A549 (cell line): ENCODE measurements around the gene NUDT16. TPM values are rescaled to one million over a fixed set of nuclear protein-coding genes. Genes with fewer than 3 reads are reported as not detected.

ENCODE experiments used
- ATAC-seq, 2 experiments: fragments of 200-7000 bp in 1 of 2; fragments of >200 bp in 1 of 2; cut with Nextera tagmentation in 1 of 2; cut with Tn5 transposase in 1 of 2; 3 replicates each; pipeline versions ENCODE4 v1.8.0 to v1.9.1; 2018 to 2020; ENCODE audit warnings: mild to moderate bottlenecking in 1 of 2, moderate library complexity in 1 of 2
- CTCF ChIA-PET: fragments of 300-600 bp; sonication (Branson Sonifier 250); formaldehyde crosslinking; extraction: SDS; loops from one replicate; lab custom pipeline; 2021; ENCODE audit warnings: antibody characterized with exemption, inconsistent platforms; lab: Yijun Ruan, JAX
- POLR2A ChIA-PET: fragments of 350-600 bp; formaldehyde crosslinking; extraction: SDS; loops from one replicate; lab custom pipeline; 2021; ENCODE audit warnings: antibody characterized with exemption, inconsistent platforms; lab: Yijun Ruan, JAX
- DNase-seq, 2 experiments: peaks; one replicate each; pipeline versions ENCODE4 v3.0.0 to v3.0.0-alpha.2; 2011 to 2016; ENCODE audit warnings: low read depth in 1 of 2, low spot score in 1 of 2
- FAIRE-seq: peaks from 2 replicates; lab custom pipeline; 2011; peaks lifted over from hg19 to GRCh38; lab: Jason Lieb, UNC
- H3K27ac ChIP-seq, 2 experiments: fragments of >200 bp; sonication (Bioruptor Twin); formaldehyde crosslinking; 3 replicates each; pipeline ENCODE4 v1.5.1; 2016 to 2017
- H3K4me1 ChIP-seq: fragments of >200 bp; sonication (Bioruptor Twin); formaldehyde crosslinking; 3 replicates; pipeline ENCODE4 v1.6.1; 2016
- H3K4me2 ChIP-seq: fragments of >200 bp; sonication (Bioruptor Twin); formaldehyde crosslinking; 3 replicates; pipeline ENCODE4 v1.6.1; 2016
- H3K4me3 ChIP-seq: fragments of >200 bp; sonication (Bioruptor Twin); formaldehyde crosslinking; 3 replicates; pipeline ENCODE4 v1.5.1; 2016
- H3K9me3 ChIP-seq: fragments of >200 bp; sonication (Bioruptor Twin); formaldehyde crosslinking; 3 replicates; pipeline ENCODE4 v1.6.1; 2016
- ATOH8 ChIP-seq: fragments of 250-450 bp; sonication (Bioruptor Pico); IDR thresholded peaks from 2 replicates; pipeline ENCODE4 v1.5.0; 2020; ENCODE audit warnings: low read depth, mild to moderate bottlenecking, moderate library complexity
- CHD4 ChIP-seq: fragments of 200-600 bp; sonication (generic); IDR thresholded peaks from 2 replicates; pipeline ENCODE4 v1.6.1; 2016; ENCODE audit warnings: antibody characterized with exemption, mild to moderate bottlenecking, borderline replicate concordance
- CTCF ChIP-seq: fragments of >200 bp; sonication (Bioruptor Twin); formaldehyde crosslinking; IDR thresholded peaks from 3 replicates; pipeline ENCODE4 v1.5.1; 2016
- E2F6 ChIP-seq: IDR thresholded peaks from 2 replicates; pipeline ENCODE4 v1.6.1; 2012; ENCODE audit warnings: low read depth, borderline replicate concordance
- EHF ChIP-seq: fragments of 250-450 bp; sonication (Bioruptor Pico); IDR thresholded peaks from 2 replicates; pipeline ENCODE4 v1.5.0; 2020; ENCODE audit warnings: mild to moderate bottlenecking
- EHMT2 ChIP-seq: fragments of 200-600 bp; sonication (generic); IDR thresholded peaks from 2 replicates; pipeline ENCODE4 v1.6.1; 2016; ENCODE audit warnings: antibody characterized with exemption, low read depth, mild to moderate bottlenecking, moderate library complexity
- ESRRA ChIP-seq: fragments of 150-350 bp; IDR thresholded peaks from 2 replicates; pipeline ENCODE4 v1.6.1; 2014; ENCODE audit warnings: mild to moderate bottlenecking, low read length, borderline replicate concordance
- FOSB ChIP-seq: fragments of 250-450 bp; sonication (Bioruptor Pico); IDR thresholded peaks from 2 replicates; pipeline ENCODE4 v1.5.0; 2020; ENCODE audit warnings: mild to moderate bottlenecking, moderate library complexity
- FOXS1 ChIP-seq: fragments of 250-450 bp; sonication (Bioruptor Pico); IDR thresholded peaks from 2 replicates; pipeline ENCODE4 v1.5.0; 2020; ENCODE audit warnings: mild to moderate bottlenecking, moderate library complexity
- GATA3 ChIP-seq: IDR thresholded peaks from 2 replicates; pipeline ENCODE4 v1.6.1; 2012; ENCODE audit warnings: borderline replicate concordance
- HES2 ChIP-seq: fragments of >200 bp; sonication (Bioruptor Twin); formaldehyde crosslinking; IDR thresholded peaks from 2 replicates; pipeline ENCODE4 v1.6.1; 2016
- HOXA7 ChIP-seq: fragments of 250-450 bp; sonication (Bioruptor Pico); IDR thresholded peaks from 2 replicates; pipeline ENCODE4 v1.5.0; 2020; ENCODE audit warnings: mild to moderate bottlenecking, moderate library complexity
- KDM5A ChIP-seq: fragments of 200-600 bp; sonication (generic); IDR thresholded peaks from 2 replicates; pipeline ENCODE4 v1.6.1; 2016; ENCODE audit warnings: antibody characterized with exemption, mild to moderate bottlenecking
- MAFK ChIP-seq: fragments of 450-650 bp; IDR thresholded peaks from 2 replicates; pipeline ENCODE4 v1.6.1; 2014; ENCODE audit not compliant: partially characterized antibody
- NFE2L2 ChIP-seq: fragments of 150-350 bp; conservative IDR thresholded peaks from 2 replicates; pipeline ENCODE4 v1.6.1; 2014; ENCODE audit warnings: low read length
- PBX3 ChIP-seq: IDR thresholded peaks from 2 replicates; pipeline ENCODE4 v1.6.1; 2012
- REST ChIP-seq: fragments of 200-600 bp; sonication (generic); IDR thresholded peaks from 2 replicates; pipeline ENCODE4 v1.6.1; 2016; ENCODE audit warnings: antibody characterized with exemption, mild to moderate bottlenecking, moderate library complexity
- RFX5 ChIP-seq: fragments of 450-650 bp; IDR thresholded peaks from 2 replicates; pipeline ENCODE4 v1.7.1; 2014; ENCODE audit warnings: antibody characterized with exemption, mild to moderate bottlenecking, moderate library complexity
- RNF2 ChIP-seq: fragments of 200-600 bp; sonication (generic); IDR thresholded peaks from 2 replicates; pipeline ENCODE4 v1.6.1; 2016; ENCODE audit warnings: low read depth, mild to moderate bottlenecking, antibody characterized with exemption, moderate library complexity, borderline replicate concordance
- SMC3 ChIP-seq: fragments of >200 bp; sonication (Bioruptor Twin); formaldehyde crosslinking; IDR thresholded peaks from 3 replicates; pipeline ENCODE4 v1.6.1; 2018; ENCODE audit warnings: inconsistent platforms
- SREBF2 ChIP-seq: fragments of 450-650 bp; IDR thresholded peaks from 2 replicates; pipeline ENCODE4 v1.6.1; 2014; ENCODE audit warnings: mild to moderate bottlenecking, moderate library complexity
- TFCP2L1 ChIP-seq: fragments of 250-450 bp; sonication (Bioruptor Pico); IDR thresholded peaks from 2 replicates; pipeline ENCODE4 v1.5.0; 2021; ENCODE audit warnings: mild to moderate bottlenecking
- TP53 ChIP-seq: fragments of 250-450 bp; sonication (Bioruptor Pico); IDR thresholded peaks from 2 replicates; pipeline ENCODE4 v1.5.0; 2021; ENCODE audit warnings: mild to moderate bottlenecking, moderate library complexity
- USF2 ChIP-seq: fragments of 450-650 bp; IDR thresholded peaks from 2 replicates; pipeline ENCODE4 v1.6.1; 2014; ENCODE audit warnings: antibody characterized with exemption
- ZC3H11A ChIP-seq: fragments of 450-650 bp; IDR thresholded peaks from 2 replicates; pipeline ENCODE4 v1.6.1; 2014; ENCODE audit warnings: antibody characterized with exemption, mild to moderate bottlenecking
- ZFP36 ChIP-seq: fragments of 450-650 bp; IDR thresholded peaks from 2 replicates; pipeline ENCODE4 v1.6.1; 2014; ENCODE audit warnings: borderline replicate concordance; ENCODE audit not compliant: partially characterized antibody
- ZSCAN20 ChIP-seq: fragments of 250-450 bp; sonication (Bioruptor Pico); IDR thresholded peaks from 2 replicates; pipeline ENCODE4 v1.8.0; 2022; ENCODE audit warnings: mild to moderate bottlenecking, moderate library complexity
- WGBS: methylation state at CpG from one replicate; pipeline ENCODE4 v1.1.6; 2017; ENCODE audit errors: missing lambda C conversion rate; 5-methylcytosine and 5-hydroxymethylcytosine counted together
- polyA plus RNA-seq, 4 experiments: library from polyadenylated mRNA; depleted of rRNA in 3 of 4; stranded (reverse); fragments of >200 nt; fragmentation: RNase III in 1 of 4; extraction: RNeasy Plus Mini Kit Qiagen cat#74134 plus additional on column Dnase treatment in 1 of 4; gene quantifications; 2 replicates in 3 of 4; 3 replicates in 1 of 4; pipeline ENCODE4 v1.2.3, GENCODE V29; 2011 to 2017

Gene NUDT16
- polyA plus RNA-seq, 2 of the 4 experiments (the other 2 are of a cell fraction): 5.6 to 11.2 TPM

GRCh38 chr3:131405411-131405810 is 23.8 kb downstream of the NUDT16 start:
- no peak for ATAC-seq
- Histone ChIP-seq H3K4me3 (no peak overlapping the region), H3K27ac (no peak overlapping the region), H3K4me1 (no peaks in the 10 kb centered on the region), H3K4me2 (no peak overlapping the region), H3K9me3 (no peaks in the 10 kb centered on the region)
- DNase-seq: no peak
- ChIA-PET CTCF (interaction anchor here (0.6 kb wide), 1 partner anchor 91 kb away, joined by 3 read pairs; no protein-coding TSS in a partner anchor), POLR2A (no interaction called here)
- TF ChIP-seq ZC3H11A (no peak), MAFK (no peak), NFE2L2 (no peak), USF2 (no peak), ZFP36 (no peak), REST (no peak), SREBF2 (no peak), FOSB (no peak), RNF2 (no peak), ATOH8 (no peak), HES2 (no peak), EHF (CRISPR knock-in tag) (no peak), ZSCAN20 (CRISPR knock-in tag) (no peak), PBX3 (no peak), CHD4 (no peak), E2F6 (no peak)
- 61% methylated on average over 1 of the region's 1 CpG for WGBS
- FAIRE-seq: no peak

- no peak for FAIRE-seq
- no peak for DNase-seq
- Histone ChIP-seq H3K4me1 (no peaks in the 10 kb centered on the region), H3K4me2 (no peak overlapping the region), H3K9me3 (no peaks in the 10 kb centered on the region), H3K27ac (no peak overlapping the region), H3K4me3 (no peak overlapping the region)
- TF ChIP-seq CTCF (no peak), CHD4 (no peak), FOSB (no peak), TP53 (CRISPR knock-in tag) (no peak), KDM5A (no peak), HOXA7 (CRISPR knock-in tag) (no peak), EHMT2 (no peak), GATA3 (no peak), TFCP2L1 (CRISPR knock-in tag) (no peak), ATOH8 (no peak), RFX5 (no peak), SMC3 (no peak), ESRRA (no peak), FOXS1 (CRISPR knock-in tag) (no peak)
- ChIA-PET CTCF (interaction anchor here (0.6 kb wide), 1 partner anchor 92 kb away, joined by 3 read pairs; no protein-coding TSS in a partner anchor), POLR2A (no interaction called here)
- WGBS: 0% methylated on average over 2 of the region's 2 CpGs
- ATAC-seq: no peak
These were observed 24.7 kb downstream of the NUDT16 start for GRCh38 chr3:131406274-131406673.
